Fibroblast of mammary gland (primary cell): ENCODE results near the gene SPTBN4.

Experiments used
- DNase-seq: peaks from one replicate; pipeline ENCODE4 v3.0.0-alpha.2; 2010; ENCODE audit warnings: low read depth
- H3K4me3 ChIP-seq: 2 replicates; pipeline ENCODE4 v1.5.1; 2011; ENCODE audit warnings: low read depth, mild to moderate bottlenecking, low read length, moderate library complexity; ENCODE audit not compliant: control insufficient read depth
- TF ChIP-seq, protein P1 (sequence below): conservative IDR thresholded peaks from 2 replicates; pipeline ENCODE4 v1.5.1; 2011; ENCODE audit warnings: low read depth, low read length, inconsistent platforms; ENCODE audit not compliant: control insufficient read depth, insufficient read depth

Gene SPTBN4

DNA sequence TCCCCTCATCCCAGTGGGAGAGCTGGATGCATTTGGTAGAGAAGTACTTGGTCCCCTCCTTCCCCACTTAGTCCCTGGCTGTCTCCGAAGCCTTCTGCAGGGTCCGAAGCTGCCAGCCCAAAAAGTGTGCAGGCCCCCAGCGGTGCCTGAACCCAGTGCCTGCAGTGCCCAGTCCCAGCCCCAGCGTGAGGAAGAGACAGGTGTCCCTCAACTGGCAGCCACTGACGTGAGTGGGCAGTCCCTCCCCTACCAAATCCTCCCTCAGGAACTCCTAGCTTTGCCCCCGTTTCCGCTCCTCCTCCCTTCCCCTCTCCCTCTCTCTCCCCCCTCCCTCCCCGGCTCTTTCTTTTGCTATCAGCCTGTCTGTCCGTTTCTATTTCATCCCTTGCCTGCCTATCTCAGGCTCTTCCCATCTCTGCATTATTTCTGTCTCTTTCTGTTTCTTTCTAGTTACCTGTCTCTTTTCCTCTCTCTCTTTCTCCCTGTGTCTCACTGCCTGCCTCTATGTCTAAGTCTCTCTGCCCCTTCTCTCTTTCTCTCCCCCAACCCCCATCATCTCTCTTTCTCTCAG is 132.6 kb downstream of the SPTBN4 start:
- TF ChIP-seq, protein P1, sequence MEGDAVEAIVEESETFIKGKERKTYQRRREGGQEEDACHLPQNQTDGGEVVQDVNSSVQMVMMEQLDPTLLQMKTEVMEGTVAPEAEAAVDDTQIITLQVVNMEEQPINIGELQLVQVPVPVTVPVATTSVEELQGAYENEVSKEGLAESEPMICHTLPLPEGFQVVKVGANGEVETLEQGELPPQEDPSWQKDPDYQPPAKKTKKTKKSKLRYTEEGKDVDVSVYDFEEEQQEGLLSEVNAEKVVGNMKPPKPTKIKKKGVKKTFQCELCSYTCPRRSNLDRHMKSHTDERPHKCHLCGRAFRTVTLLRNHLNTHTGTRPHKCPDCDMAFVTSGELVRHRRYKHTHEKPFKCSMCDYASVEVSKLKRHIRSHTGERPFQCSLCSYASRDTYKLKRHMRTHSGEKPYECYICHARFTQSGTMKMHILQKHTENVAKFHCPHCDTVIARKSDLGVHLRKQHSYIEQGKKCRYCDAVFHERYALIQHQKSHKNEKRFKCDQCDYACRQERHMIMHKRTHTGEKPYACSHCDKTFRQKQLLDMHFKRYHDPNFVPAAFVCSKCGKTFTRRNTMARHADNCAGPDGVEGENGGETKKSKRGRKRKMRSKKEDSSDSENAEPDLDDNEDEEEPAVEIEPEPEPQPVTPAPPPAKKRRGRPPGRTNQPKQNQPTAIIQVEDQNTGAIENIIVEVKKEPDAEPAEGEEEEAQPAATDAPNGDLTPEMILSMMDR = no peak
- DNase-seq = no peak
- H3K4me3 ChIP-seq = no peak overlapping the region

DNA sequence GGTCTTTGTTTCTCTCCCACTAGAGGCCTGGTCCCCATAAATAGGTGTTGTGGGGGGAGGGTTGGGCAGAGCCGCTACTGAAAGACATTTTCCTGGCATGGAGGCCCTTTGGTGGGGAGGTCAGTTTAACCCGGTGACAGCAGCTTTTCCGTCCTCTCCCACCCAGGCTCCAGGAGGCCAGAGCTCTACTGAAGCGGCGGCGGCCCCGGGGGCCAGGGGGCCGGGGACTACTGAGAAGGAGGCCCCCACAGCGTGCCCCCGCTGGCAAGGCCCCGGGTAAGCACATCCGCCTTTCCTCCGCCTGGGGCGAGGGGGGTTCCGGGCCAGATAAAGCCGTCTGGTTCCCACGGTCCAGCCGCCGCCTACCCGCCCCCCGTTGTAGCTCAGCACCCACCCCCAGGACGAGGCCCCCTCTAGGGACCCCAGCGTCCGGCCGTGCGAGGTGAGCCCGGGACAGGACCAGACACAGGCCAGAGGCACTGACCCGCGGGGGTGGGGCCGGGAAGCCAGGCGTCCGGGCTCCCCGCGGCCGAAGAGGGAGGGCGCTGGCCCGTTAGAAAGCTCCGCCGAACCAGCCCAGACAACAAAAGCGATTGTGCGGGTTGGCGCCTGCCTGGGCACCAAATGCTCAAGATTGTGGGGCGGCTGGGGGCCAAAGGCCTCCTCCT is 133.2 kb downstream of the SPTBN4 start:
- no peak for DNase-seq
- TF ChIP-seq, protein P1 = no peak
- H3K4me3 ChIP-seq = no peak overlapping the region

DNA sequence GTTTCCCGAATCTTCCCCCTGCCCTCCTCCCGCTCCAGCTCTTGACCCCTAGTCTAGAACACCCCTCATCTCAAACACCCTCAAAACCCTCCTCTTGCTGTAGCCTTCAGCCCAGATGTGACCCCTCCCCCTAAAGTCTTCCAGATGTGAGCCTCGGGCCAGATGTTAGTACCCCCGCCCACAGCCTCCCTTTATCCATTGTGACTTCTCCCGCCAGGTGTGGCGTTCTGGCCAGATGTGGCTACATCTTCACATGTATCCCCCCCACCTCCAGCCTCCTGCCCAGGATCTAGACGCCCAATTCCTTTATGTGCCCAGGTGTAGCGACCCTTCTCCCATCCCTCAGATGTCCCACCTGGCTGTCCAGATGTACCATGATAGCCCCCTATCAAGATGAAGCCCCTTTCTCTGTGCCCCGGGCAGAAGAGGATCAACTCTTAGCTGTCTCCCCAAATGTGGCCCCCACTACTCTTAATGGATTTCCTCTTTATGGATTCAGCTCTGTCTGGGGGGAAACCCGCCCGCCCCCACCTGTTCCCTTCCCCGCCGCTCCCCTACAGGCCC is 133.9 kb downstream of the SPTBN4 start:
- no peak for DNase-seq
- TF ChIP-seq, protein P1 = no peak
- H3K4me3 ChIP-seq = no peak overlapping the region

DNA sequence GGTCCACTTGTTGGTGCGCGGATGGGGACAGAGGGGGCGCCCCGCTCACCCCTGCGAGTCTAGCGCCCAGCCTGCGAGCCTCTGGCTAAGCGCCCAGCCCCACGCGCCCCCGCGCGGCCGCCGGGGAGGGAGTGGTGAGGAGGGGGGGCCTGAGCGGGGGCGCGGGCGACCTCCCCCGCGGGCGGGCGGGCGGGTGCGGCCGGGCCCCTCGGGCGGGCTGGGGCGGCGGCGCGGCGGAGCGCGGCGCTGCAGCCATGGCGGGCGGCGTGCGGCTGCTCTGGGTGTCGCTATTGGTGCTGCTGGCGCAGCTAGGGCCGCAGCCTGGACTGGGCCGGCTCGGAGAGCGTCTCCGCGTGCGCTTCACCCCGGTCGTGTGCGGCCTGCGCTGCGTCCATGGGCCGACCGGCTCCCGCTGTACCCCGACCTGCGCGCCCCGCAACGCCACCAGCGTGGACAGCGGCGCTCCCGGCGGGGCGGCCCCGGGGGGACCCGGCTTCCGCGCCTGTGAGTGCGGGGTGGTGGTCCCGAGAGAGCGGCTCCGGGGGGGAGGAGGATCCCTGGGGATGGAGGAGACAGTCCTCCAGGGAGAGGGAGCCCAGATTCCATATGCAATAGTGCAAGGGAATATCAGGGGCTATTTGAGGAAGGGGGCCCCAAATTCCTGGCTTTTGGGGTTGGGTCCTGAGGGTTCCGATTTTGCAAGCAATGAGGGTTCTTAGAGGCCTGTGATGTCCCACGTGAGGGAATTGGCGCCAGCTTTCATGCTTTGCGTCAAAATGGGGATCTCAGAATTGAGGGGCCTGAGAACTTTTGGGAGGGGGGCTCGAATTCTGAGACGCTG is 134.6 kb downstream of the SPTBN4 start, which contains the start of gene LTBP4:
LTBP4 (plus strand) TSS at position 236 of the 841 bp plus-strand sequence; CDS start at position 255, 19 bp downstream.
- TF ChIP-seq, protein P1 = no peak
- peak within 1 kb of the TSS; percentile 38 for H3K4me3 ChIP-seq
- DNase-seq = no peak

DNA sequence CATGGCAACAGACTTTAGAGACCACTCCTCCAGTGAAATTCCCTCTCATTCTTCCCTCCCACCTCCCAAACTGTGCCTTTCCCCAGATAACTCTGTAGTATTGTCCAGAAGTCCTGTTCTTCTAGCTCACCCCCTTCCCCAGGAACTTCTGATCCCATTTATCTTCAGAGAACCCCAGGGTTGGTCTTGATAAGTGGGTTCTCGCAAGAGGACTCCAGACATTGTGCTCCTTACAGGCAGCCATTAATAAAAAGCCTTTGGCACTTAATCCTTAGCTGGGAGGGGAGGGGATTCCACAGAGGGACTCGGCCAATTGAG is 136.2 kb downstream of the SPTBN4 start:
- H3K4me3 ChIP-seq = no peak overlapping the region
- TF ChIP-seq, protein P1 = no peak
- DNase-seq = no peak

DNA sequence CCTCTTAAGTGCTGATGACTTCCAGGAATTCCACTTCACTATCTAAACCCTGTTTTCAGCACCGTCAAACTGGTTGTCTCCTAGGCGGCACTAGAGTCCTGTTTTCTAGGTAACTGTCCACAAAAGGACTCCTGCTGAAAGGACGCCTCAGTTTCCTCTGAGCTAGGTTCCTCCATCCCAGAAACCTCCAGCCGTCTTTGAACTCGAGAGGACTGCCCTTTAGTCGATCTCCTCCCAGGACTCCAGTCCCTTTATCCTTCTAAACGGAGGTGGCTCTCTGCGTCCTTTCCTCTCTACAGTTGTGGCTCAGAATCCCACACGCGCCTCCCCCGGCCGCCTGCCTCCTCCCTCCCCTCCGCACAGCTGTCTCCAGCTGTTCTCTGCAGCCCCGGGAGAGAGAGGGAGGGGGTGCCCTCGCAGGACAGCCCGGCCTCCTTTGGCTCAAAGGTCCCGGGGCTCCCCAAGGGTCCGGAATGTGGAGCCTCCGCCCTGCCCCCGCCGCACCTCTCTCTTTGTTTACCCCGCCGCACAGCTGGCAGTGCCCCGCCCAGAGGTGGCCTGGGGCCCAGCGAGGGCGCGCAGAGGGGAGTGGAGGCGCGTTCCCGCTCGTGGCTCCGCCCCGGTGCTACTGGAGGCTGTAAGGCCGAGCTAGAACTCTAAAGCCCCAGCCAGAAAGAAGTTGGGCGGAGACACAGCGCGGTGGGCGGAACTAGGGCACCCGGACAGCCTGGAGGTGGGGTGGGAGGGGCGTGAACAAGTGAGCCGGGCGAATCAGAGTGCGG is 136.8 kb downstream of the SPTBN4 start:
- TF ChIP-seq, protein P1 = no peak
- peak overlapping the region; percentile 49 for H3K4me3 ChIP-seq
- peak; percentile 92 for DNase-seq
